ENCODE data around the gene BCORL1. TPM values are rescaled to one million over a fixed set of nuclear protein-coding genes. Genes with fewer than 3 reads are reported as not detected.

The BCORL1 gene
- total and polyA plus RNA-seq, 2 donors, result 4.5 to 9.4 TPM

DNA sequence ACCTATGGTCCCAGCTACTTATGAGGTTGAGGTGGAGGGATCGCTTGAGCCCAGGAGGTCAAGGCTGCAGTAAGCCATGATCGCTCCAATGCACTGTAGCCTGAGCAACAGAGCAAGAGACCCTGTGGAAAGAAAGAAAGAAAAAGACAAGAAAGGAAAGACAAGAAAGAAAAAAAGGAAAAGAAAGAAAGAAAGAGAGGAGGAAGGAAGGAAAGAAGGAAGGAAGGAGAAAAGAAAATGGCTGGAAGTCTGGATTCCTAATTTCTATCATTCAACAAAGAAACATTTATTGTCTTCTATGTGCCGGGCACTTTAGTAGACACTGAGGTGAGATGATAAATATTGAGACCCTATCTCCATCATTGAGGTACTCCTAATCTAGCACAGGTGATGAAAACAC is 26.8 kb upstream of the BCORL1 start:
- Histone ChIP-seq H3K4me3 (ENCODE audit: low read depth, low read length) (no peak overlapping the region), H3K27ac (ENCODE audit: low read depth) (no peak overlapping the region), H3K36me3 (ENCODE audit: insufficient read depth) (no peaks in the 10 kb centered on the region), H3K4me1 (ENCODE audit: insufficient read depth) (no peaks in the 10 kb centered on the region)
- WGBS, result 98% methylated on average over 3 of the region's 3 CpGs
- DNase-seq (ENCODE audit: extremely low spot score), result no peak

DNA sequence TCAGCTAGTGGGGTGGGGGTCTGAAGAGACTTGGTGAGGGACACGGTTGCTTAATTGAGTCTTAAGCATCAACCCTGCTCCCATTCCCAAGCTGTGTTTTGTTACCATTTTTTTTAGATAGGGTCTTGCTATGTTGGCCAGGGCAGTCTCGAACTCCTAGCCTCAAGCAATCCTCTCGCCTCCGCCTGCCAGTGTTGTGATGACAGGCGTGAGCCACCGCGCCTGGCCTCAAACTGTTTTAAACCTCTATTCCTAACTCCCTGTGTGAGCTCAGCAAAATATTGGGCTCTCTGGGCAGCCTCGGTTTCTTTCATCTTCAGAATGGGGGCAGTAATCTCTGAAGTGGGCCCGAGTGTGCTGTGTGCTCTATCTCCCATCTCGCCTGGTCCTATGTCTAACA is 26.3 kb upstream of the BCORL1 start:
- Histone ChIP-seq H3K4me3 (ENCODE audit: low read depth, low read length) (no peak overlapping the region), H3K27ac (ENCODE audit: low read depth) (no peak overlapping the region), H3K36me3 (ENCODE audit: insufficient read depth) (no peaks in the 10 kb centered on the region), H3K4me1 (ENCODE audit: insufficient read depth) (no peaks in the 10 kb centered on the region)
- WGBS, result 87% methylated on average over 10 of the region's 10 CpGs
- no peak for DNase-seq (ENCODE audit: extremely low spot score)

DNA sequence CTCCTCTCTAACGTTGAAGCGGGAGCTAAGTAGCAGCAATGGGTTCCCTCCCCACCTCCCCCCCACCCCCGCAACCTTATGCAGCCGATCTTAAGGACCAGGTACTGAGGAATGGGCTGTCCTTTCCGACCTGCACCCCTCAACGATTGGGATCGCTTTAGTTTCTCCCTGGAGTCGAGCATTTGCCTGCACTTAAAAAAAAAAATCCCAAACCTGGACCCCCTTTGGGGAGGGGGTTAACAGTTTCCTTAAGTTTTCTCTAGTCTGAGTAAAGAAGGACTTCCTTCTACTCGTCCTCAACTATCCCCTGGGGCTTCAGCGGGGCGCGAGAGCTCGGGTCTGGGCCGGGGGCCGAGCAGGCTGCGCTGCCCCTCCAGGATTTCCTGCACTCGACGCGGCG is 25.7 kb upstream of the BCORL1 start:
- WGBS, result 8% methylated on average over 20 of the region's 20 CpGs
- H3K4me3 ChIP-seq (ENCODE audit: low read depth, low read length), result peak overlapping the region; percentile 41
- no peaks in the 10 kb centered on the region for H3K36me3 ChIP-seq (ENCODE audit: insufficient read depth)
- H3K4me1 ChIP-seq (ENCODE audit: insufficient read depth), result no peaks in the 10 kb centered on the region
- no peak for DNase-seq (ENCODE audit: extremely low spot score)
- H3K27ac ChIP-seq (ENCODE audit: low read depth), result no peak overlapping the region

DNA sequence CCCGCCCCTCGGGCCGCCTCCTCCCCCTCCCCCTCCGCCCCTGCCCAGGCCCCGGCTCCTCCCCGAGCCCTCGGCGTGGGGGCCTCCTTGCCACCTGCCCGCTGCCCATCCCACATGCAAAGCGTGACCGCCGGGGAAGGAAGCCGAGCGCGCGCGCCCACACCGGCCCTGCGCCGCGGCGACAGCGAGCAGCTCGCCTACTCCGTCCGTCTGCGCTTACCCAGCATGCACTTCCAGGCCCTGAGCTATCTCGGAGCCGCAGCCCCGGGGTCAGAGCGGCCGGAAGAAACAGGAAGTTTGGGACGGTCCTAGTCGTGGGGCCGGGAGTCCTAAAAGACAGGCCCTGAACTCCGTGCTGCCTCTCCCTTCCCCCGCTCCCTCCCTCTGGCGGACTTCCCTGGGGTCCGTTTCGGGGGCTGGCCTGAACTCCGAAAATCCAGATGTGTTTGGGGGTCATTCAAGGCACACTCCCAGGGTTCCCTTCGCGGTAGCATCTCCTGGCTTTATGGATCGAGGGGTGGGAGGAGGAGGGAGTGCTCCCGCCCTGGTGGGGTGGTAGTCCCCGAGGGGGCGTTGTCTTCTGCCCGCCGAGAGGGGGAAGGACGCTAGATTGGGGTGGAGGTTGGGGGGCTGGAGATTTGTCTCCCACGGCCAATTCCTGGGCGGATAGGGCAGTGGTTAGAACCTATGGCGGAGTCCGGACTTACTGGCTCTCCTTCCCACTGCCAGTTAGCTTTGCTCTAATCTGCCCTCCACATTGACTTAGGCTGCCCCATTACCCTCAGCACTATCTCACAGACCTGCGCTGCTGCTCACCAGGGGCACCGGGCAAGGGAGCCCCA is 25.0 kb upstream of the BCORL1 start:
- WGBS, result 10% methylated on average over 48 of the region's 56 CpGs
- H3K27ac ChIP-seq (ENCODE audit: low read depth), result no peak overlapping the region
- peak overlapping the region; percentile 41 for H3K4me3 ChIP-seq (ENCODE audit: low read depth, low read length)
- no peaks in the 10 kb centered on the region for H3K36me3 ChIP-seq (ENCODE audit: insufficient read depth)
- no peak for DNase-seq (ENCODE audit: extremely low spot score)
- H3K4me1 ChIP-seq (ENCODE audit: insufficient read depth), result no peaks in the 10 kb centered on the region

DNA sequence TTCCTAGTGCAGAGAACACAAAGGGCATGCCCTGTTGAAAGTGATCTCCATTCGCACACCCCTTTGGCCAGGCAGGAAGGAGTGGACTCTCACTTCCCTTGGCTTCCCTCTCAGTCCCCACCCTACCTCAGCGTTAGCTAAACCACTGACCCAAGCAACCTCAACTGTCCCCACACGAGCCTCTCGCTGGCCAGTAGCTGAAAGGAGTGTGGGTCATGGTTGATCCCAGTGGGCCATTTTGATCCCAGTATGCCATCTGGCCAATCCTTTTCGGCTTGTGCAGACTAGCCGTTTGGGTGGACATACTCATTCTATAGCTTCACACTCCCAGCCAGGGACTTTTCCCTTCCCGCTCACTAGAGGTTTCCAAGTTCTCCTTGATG is 24.4 kb upstream of the BCORL1 start:
- no peaks in the 10 kb centered on the region for H3K36me3 ChIP-seq (ENCODE audit: insufficient read depth)
- WGBS, result 72% methylated on average over 7 of the region's 7 CpGs
- H3K4me1 ChIP-seq (ENCODE audit: insufficient read depth), result no peaks in the 10 kb centered on the region
- no peak overlapping the region for H3K4me3 ChIP-seq (ENCODE audit: low read depth, low read length)
- DNase-seq (ENCODE audit: extremely low spot score), result no peak
- H3K27ac ChIP-seq (ENCODE audit: low read depth), result no peak overlapping the region

DNA sequence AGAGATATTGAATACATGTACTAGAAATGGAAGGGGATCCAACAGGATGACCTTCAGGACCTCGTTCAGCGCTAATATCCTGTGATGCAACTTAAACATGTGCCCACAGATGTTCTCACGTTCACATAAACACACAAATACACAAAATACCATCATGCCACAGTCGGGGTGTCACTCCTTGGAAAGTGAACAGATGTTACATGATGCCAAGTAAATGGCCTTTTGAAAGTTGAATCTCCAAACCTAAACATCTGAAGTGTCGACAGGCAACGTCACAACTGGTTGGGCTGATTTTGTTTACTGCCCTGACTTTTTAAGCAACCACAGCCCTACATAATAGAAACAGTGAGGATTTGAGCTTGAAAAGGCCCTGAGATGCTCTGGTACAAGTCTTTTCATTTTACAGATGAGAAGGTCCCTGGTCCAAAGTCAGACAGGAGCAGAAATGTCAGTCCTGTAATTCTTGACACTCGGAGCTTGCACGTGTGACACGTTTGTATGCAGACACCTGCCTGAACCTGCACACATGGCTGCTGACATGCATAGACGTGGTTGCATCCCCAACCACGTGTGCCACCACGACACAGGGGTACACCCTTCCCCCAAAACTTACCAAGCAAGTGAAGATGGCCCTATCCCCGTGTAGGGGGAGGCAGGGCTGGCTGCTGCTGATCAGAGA is 23.5 kb upstream of the BCORL1 start:
- Histone ChIP-seq H3K4me1 (ENCODE audit: insufficient read depth) (no peaks in the 10 kb centered on the region), H3K4me3 (ENCODE audit: low read depth, low read length) (no peak overlapping the region), H3K36me3 (ENCODE audit: insufficient read depth) (no peaks in the 10 kb centered on the region), H3K27ac (ENCODE audit: low read depth) (no peak overlapping the region)
- 44% methylated on average over 13 of the region's 13 CpGs for whole genome bisulfite sequencing
- DNase-seq (ENCODE audit: extremely low spot score), result no peak

DNA sequence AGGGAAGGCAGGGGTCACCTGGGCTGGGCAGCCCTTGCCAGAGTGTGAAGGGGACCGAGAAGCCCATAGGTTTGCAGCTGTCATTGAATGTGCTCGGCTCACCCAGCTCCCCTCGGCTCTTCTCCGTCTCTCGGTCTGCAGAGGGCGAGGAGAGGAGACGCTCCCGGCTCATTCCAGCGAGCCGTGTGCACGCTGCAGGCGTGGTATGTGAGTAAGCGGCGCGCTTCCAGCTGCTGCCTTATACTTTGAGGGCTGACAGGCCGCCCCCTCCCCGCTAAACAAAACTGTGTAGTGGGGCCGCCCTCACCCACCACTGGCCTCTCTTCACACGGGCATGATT is 23.0 kb upstream of the BCORL1 start:
- no peak for DNase-seq (ENCODE audit: extremely low spot score)
- Histone ChIP-seq H3K4me3 (ENCODE audit: low read depth, low read length) (no peak overlapping the region), H3K4me1 (ENCODE audit: insufficient read depth) (no peaks in the 10 kb centered on the region), H3K27ac (ENCODE audit: low read depth) (no peak overlapping the region), H3K36me3 (ENCODE audit: insufficient read depth) (no peaks in the 10 kb centered on the region)
- WGBS, result 20% methylated on average over 19 of the region's 19 CpGs

DNA sequence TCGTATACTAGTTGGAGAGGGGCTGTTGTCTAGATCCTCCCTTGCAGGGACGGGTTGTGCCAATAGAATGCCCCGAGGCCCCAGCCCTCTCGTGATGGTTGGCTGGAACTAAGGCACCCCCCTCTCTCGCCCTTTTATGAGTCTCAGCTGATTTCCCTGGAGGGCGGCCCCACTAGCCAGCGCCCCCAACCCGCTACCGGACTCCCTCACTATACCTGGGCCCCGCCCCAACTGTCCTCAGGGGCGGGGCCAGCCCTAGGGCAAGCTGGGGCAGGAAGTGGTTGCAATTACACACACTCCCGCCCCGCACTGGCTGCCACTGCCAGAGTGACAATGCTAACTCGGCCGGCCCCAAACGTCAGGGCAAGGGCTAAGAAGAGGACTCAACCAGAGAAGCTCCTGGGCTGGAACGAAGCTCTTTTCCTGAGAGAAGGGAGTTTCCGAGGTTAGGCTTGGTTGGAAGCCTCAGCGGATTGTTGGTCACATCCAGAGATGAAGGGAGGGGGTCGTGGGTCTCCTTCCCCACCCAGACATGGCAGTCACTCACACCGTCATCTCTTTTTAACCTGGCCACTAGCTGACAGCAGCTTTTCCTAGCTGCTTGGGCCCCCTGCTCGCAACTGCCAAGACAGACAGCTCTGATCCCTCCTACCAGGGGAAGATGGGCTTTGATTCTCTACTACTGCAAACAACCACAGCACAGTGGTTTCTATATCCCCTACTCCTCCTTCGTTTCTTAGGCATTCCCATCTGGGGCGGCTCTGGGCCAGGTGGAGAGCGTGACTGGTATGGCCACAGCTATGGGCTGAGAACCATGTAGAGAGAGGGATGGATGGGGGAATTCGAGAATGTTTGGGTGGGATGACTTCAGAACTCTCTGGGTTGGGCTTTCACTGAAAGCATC is 21.0 kb upstream of the BCORL1 start:
- Histone ChIP-seq H3K36me3 (ENCODE audit: insufficient read depth) (no peaks in the 10 kb centered on the region), H3K4me3 (ENCODE audit: low read depth, low read length) (no peak overlapping the region), H3K4me1 (ENCODE audit: insufficient read depth) (no peaks in the 10 kb centered on the region), H3K27ac (ENCODE audit: low read depth) (no peak overlapping the region)
- DNase-seq (ENCODE audit: extremely low spot score), result no peak
- WGBS, result 29% methylated on average over 26 of the region's 26 CpGs

DNA sequence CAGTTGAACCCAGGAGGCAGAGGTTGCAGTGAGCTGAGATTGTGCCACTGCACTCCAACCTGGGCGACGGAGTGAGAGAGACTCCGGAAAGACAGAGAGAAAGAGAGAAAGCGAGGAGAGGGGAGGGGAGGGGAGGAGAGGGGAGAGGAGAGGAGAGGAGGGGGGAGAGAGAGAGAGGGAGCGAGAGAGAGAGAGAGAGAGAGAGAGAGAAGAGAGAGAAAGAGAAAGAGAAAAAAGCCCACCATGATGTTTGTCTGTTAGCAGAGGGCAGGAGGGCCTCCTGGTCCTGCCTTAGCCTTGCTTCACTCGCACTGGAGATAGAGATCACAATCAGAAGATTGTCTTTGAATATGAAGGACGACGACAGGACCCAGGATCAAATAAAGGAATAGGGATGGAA is 18.7 kb upstream of the BCORL1 start:
- 88% methylated on average over 8 of the region's 8 CpGs for WGBS
- H3K4me3 ChIP-seq (ENCODE audit: low read depth, low read length), result no peak overlapping the region
- no peaks in the 10 kb centered on the region for H3K36me3 ChIP-seq (ENCODE audit: insufficient read depth)
- no peaks in the 10 kb centered on the region for H3K4me1 ChIP-seq (ENCODE audit: insufficient read depth)
- DNase-seq (ENCODE audit: extremely low spot score), result no peak
- H3K27ac ChIP-seq (ENCODE audit: low read depth), result no peak overlapping the region

DNA sequence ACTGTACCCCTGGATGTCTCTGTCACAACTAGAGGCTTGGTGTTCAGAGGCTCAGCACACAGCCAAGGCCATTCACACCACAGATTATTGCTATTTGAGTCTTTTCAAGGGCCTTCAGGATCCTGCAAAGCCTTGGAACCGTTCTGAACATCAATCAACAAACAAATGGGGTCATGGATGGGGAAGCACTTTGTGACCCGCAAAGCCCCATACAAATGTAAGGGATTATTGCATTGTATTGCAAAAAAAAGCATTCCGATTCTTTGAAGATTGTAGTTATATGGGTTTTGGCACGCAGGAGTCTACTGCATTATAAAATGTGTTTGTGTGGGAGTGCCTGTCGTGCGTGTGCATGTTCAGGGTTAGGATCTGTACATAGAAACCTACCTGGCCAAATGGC is 17.3 kb upstream of the BCORL1 start:
- 86% methylated on average over 6 of the region's 6 CpGs for WGBS
- Histone ChIP-seq H3K27ac (ENCODE audit: low read depth) (no peak overlapping the region), H3K4me3 (ENCODE audit: low read depth, low read length) (no peak overlapping the region), H3K36me3 (ENCODE audit: insufficient read depth) (no peaks in the 10 kb centered on the region), H3K4me1 (ENCODE audit: insufficient read depth) (no peaks in the 10 kb centered on the region)
- DNase-seq (ENCODE audit: extremely low spot score), result no peak

DNA sequence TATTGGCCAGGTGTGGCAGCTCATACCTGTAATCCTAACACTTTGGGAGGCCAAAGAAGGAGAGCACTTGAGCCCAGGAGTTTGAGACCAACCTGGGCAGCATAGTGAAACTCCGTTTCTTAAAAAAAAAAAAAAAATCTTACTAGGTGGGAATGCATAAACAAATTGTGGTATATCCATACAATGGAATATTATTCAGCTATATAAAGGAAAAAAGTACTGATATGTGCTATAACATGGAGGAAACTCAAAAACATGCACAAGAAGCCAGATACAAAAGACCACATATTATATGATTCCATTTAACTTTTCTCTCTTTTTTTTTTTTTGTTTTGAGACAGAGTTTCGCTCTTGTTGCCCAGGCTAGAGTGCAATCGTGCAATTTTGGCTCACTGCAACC is 13.5 kb upstream of the BCORL1 start:
- DNase-seq (ENCODE audit: extremely low spot score), result no peak
- no peak overlapping the region for H3K27ac ChIP-seq (ENCODE audit: low read depth)
- no peak overlapping the region for H3K4me3 ChIP-seq (ENCODE audit: low read depth, low read length)
- H3K36me3 ChIP-seq (ENCODE audit: insufficient read depth), result no peaks in the 10 kb centered on the region
- no peaks in the 10 kb centered on the region for H3K4me1 ChIP-seq (ENCODE audit: insufficient read depth)
- 87% methylated on average over 3 of the region's 3 CpGs for WGBS

DNA sequence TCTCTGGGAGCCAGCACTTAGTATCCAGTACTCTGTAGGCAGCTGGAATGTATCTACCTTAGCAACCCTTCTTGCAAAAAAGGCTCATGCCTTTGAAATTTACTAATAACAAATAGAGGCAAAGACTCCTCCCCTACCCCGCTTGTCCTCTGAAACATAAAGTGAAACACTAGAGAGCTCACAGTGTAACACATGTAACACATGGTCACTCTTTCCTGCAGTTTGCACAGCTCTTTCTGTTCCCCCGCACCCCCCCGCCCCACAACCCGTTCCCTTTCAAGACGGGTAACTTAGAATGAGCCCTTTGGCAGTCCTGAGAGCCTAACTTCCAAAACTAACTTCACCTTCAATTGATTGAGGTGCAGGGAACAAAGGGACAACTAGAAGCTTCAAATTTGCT is 6.0 kb upstream of the BCORL1 start:
- Histone ChIP-seq H3K27ac (ENCODE audit: low read depth) (no peak overlapping the region), H3K4me3 (ENCODE audit: low read depth, low read length) (no peak overlapping the region), H3K36me3 (ENCODE audit: insufficient read depth) (no peaks in the 10 kb centered on the region), H3K4me1 (ENCODE audit: insufficient read depth) (no peaks in the 10 kb centered on the region)
- DNase-seq (ENCODE audit: extremely low spot score), result no peak
- WGBS, result 78% methylated on average over 5 of the region's 5 CpGs

DNA sequence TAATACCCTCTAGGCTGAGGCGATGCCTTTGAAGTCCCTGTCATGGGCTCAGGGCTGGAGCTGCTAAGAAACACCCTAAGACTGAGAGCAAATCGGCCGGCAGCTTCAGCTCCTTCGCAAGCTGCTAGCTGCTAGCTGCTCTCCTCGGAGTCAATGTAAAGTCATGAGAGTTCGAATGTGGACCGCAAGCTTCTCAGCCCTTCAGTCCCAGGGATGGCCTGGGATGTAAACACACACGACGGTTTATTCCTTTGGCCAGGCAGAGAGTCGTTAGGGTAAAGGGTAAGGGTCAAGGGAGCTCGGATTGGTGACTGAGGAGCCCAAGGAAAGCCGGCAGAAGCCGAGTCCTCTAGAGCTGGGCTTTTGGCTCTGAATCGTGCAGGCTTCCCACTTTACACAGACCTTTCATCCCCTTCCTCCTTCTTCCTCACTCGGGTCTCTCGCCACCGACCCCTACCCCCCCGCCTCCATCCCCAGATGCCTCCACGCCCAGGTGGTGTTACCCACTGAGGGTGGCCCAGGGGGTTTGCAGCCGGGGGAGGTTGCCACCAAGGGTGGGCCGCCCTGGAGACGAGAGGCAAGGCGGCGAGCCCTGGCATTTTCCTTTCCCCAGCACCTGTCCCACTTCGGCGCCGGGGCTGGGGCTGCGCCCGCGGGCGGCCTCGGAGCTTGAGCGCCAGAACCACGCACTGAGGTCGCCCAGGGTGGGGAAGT is 3.1 kb upstream of the BCORL1 start:
- H3K27ac ChIP-seq (ENCODE audit: low read depth), result no peak overlapping the region
- no peaks in the 10 kb centered on the region for H3K4me1 ChIP-seq (ENCODE audit: insufficient read depth)
- H3K36me3 ChIP-seq (ENCODE audit: insufficient read depth), result no peaks in the 10 kb centered on the region
- 11% methylated on average over 35 of the region's 35 CpGs for WGBS
- DNase-seq (ENCODE audit: extremely low spot score), result no peak
- peak overlapping the region; percentile 63 for H3K4me3 ChIP-seq (ENCODE audit: low read depth, low read length)
